ENCODE measurements around the gene STK40. TPM values are rescaled to one million over a fixed set of nuclear protein-coding genes. Genes with fewer than 3 reads are reported as not detected.

STK40 gene
- total RNA-seq, 2 donors from 2014 or later, result 19.4 to 32.4 TPM

DNA sequence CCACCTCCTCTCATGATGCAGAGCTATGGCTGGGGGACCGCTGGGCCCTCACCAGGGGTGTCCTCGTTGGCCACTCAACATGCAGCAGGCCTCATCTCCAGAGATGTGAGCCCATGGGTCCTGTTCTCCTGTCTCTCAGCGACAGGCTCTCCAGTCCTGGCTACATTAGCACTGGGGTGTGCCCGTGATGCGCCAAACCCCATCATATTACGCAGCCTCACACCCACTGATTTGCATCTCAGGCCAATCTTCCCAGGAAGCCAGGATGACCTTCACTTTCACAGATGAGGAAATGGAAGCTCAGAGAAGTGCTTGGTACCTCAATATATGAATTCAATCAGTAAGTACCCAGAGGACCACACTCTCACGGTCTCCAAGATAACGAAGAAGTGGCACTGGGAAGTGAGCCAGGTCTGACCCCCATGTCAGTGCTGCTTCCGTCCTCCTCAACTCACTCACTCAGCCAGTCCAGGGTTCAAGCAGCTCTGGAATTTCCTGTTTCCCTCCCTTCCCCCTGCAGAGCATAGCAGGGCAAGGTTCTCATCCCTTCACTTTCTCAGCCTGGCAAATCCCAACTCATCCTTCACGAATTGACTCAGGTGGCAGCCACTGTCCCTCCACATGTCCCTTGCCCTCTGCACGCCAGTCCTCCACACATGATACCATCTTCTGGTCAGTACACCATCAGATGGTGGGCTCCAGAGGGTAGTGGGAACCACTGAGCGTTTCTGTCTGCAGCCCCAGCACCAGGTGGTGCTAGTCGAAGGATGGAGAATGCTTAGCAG lies 33.4 kb downstream of the STK40 start:
- Mint-ChIP-seq H3K4me3 (no peak overlapping the region), H3K4me1 (peaks cover 6% of the 10 kb centered on the region), H3K9me3 (no peaks in the 10 kb centered on the region), H3K27ac (peak overlapping the region; percentile 64), H3K36me3 (ENCODE audit: low read depth) (peaks cover 57% of the 10 kb centered on the region), H3K27me3 (ENCODE audit: insufficient read depth) (no peaks in the 10 kb centered on the region)
- Histone ChIP-seq H3K9me3 (ENCODE audit: control insufficient read depth, low read length) (no peaks in the 10 kb centered on the region), H3K27me3 (ENCODE audit: control insufficient read depth, insufficient read depth, low read length, poor library complexity, severe bottlenecking) (no peaks in the 10 kb centered on the region), H3K36me3 (ENCODE audit: control insufficient read depth, insufficient read depth, low read length) (peaks cover 70% of the 10 kb centered on the region), H3K27ac (ENCODE audit: low read depth, low read length) (peak overlapping the region; percentile 86), H3K4me3 (ENCODE audit: low read length) (no peak overlapping the region), H3K9ac (ENCODE audit: extremely low read depth, low read length, poor library complexity, severe bottlenecking) (no peak overlapping the region), H3K4me1 (ENCODE audit: control insufficient read depth, insufficient read depth, low read length) (no peaks in the 10 kb centered on the region)
- TF ChIP-seq, protein P1, sequence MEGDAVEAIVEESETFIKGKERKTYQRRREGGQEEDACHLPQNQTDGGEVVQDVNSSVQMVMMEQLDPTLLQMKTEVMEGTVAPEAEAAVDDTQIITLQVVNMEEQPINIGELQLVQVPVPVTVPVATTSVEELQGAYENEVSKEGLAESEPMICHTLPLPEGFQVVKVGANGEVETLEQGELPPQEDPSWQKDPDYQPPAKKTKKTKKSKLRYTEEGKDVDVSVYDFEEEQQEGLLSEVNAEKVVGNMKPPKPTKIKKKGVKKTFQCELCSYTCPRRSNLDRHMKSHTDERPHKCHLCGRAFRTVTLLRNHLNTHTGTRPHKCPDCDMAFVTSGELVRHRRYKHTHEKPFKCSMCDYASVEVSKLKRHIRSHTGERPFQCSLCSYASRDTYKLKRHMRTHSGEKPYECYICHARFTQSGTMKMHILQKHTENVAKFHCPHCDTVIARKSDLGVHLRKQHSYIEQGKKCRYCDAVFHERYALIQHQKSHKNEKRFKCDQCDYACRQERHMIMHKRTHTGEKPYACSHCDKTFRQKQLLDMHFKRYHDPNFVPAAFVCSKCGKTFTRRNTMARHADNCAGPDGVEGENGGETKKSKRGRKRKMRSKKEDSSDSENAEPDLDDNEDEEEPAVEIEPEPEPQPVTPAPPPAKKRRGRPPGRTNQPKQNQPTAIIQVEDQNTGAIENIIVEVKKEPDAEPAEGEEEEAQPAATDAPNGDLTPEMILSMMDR (conservative IDR thresholded peaks at IDR 0.05), result peak; percentile 20
- WGBS, 2 experiments (ENCODE audit: insufficient coverage in 1 of 2, insufficient read length in 1 of 2), result 92 to 99% methylated on average over 11 to 13 of the region's 13 CpGs
- DNase-seq, result no peak

- Mint-ChIP-seq H3K9me3 (no peaks in the 10 kb centered on the region), H3K27me3 (ENCODE audit: insufficient read depth) (no peaks in the 10 kb centered on the region), H3K4me3 (no peak overlapping the region), H3K36me3 (ENCODE audit: low read depth) (peaks cover 55% of the 10 kb centered on the region), H3K4me1 (peaks cover 6% of the 10 kb centered on the region), H3K27ac (no peak overlapping the region)
- Histone ChIP-seq H3K9me3 (ENCODE audit: control insufficient read depth, low read length) (no peaks in the 10 kb centered on the region), H3K4me3 (ENCODE audit: low read length) (no peak overlapping the region), H3K27me3 (ENCODE audit: control insufficient read depth, insufficient read depth, low read length, poor library complexity, severe bottlenecking) (no peaks in the 10 kb centered on the region), H3K4me1 (ENCODE audit: control insufficient read depth, insufficient read depth, low read length) (no peaks in the 10 kb centered on the region), H3K27ac (ENCODE audit: low read depth, low read length) (peak overlapping the region; percentile 86), H3K36me3 (ENCODE audit: control insufficient read depth, insufficient read depth, low read length) (peaks cover 70% of the 10 kb centered on the region), H3K9ac (ENCODE audit: extremely low read depth, low read length, poor library complexity, severe bottlenecking) (no peak overlapping the region)
- 91 to 93% methylated on average over 5 to 14 of the region's 14 CpGs for WGBS, 2 experiments (ENCODE audit: insufficient coverage in 1 of 2, insufficient read length in 1 of 2)
- no peak for DNase-seq
- TF ChIP-seq, protein P1 (conservative IDR thresholded peaks at IDR 0.05), result no peak
These were observed 34.3 kb downstream of the STK40 start for GRCh38 chr1:36351227-36351977.

DNA sequence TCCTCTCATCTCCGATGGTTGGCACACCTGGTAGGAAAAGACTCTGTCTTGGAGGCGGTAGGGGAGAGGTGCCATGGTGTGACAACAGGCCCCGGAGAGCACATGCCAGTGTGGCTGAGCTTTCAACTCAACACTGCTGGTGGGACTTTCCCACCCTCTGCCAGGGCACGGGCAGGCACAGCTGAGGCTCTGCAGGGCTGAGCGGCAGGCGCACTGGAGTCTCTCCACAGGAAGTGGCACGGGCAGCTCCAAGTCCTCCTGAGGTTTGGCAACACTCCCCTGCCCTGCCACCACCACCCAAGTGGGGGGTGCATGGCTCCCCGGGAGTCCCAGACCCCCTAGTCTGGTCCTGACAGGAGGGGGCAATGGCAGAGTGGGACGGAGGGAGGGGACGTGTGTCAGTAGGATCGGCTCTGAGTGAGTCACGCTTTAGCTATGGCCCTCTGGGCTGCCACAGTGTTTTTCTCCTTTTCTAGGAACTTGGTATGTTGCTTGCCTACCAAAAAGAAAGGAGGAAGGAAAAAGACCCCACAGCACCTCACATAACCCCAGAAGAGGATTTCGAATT lies 35.0 kb downstream of the STK40 start:
- no peak overlapping the region for H3K4me3 Mint-ChIP-seq
- TF ChIP-seq, protein P1 (conservative IDR thresholded peaks at IDR 0.05), result no peak
- H3K27me3 Mint-ChIP-seq (ENCODE audit: insufficient read depth), result no peaks in the 10 kb centered on the region
- no peaks in the 10 kb centered on the region for H3K9me3 Mint-ChIP-seq
- H3K27ac Mint-ChIP-seq, result no peak overlapping the region
- 86 to 97% methylated on average over 6 to 13 of the region's 13 CpGs for WGBS, 2 experiments (ENCODE audit: insufficient coverage in 1 of 2, insufficient read length in 1 of 2)
- Histone ChIP-seq H3K36me3 (ENCODE audit: control insufficient read depth, insufficient read depth, low read length) (peaks cover 74% of the 10 kb centered on the region), H3K27me3 (ENCODE audit: control insufficient read depth, insufficient read depth, low read length, poor library complexity, severe bottlenecking) (no peaks in the 10 kb centered on the region), H3K4me3 (ENCODE audit: low read length) (no peak overlapping the region), H3K4me1 (ENCODE audit: control insufficient read depth, insufficient read depth, low read length) (no peaks in the 10 kb centered on the region), H3K27ac (ENCODE audit: low read depth, low read length) (peak overlapping the region; percentile 86), H3K9me3 (ENCODE audit: control insufficient read depth, low read length) (no peaks in the 10 kb centered on the region), H3K9ac (ENCODE audit: extremely low read depth, low read length, poor library complexity, severe bottlenecking) (no peak overlapping the region)
- H3K36me3 Mint-ChIP-seq (ENCODE audit: low read depth), result peaks cover 55% of the 10 kb centered on the region
- H3K4me1 Mint-ChIP-seq, result peaks cover 6% of the 10 kb centered on the region
- no peak for DNase-seq

All from endodermal cell (in vitro differentiated cells).